HepG2 (cell line): Measurements from ENCODE around the gene ACTN3. TPM values are rescaled to one million over a fixed set of nuclear protein-coding genes. Genes with fewer than 3 reads are reported as not detected.
A peak's percentile ranks its signal among the peaks of the same experiment; 100 is the strongest.

ENCODE experiments used
- IKZF1 ChIP-seq: fragments of 450-650 bp; IDR thresholded peaks from 2 replicates; pipeline ENCODE4 v1.7.1; 2016
- ISL2 ChIP-seq: sonication (generic); formaldehyde crosslinking; IDR thresholded peaks from 2 replicates; pipeline ENCODE4 v1.5.0; 2020; ENCODE audit warnings: missing genetic modification reagents
- KAT8 ChIP-seq: IDR thresholded peaks from 2 replicates; pipeline ENCODE4 v1.6.1; 2016; ENCODE audit warnings: missing genetic modification reagents, missing compliant biosample characterization
- KDM1A ChIP-seq: IDR thresholded peaks from 2 replicates; pipeline ENCODE4 v1.6.1; 2016; ENCODE audit warnings: missing compliant biosample characterization
- KLF12 ChIP-seq: sonication (generic); formaldehyde crosslinking; IDR thresholded peaks from 2 replicates; pipeline ENCODE4 v1.4.0; 2020; ENCODE audit warnings: missing genetic modification reagents, borderline replicate concordance
- KLF9 ChIP-seq: IDR thresholded peaks from 2 replicates; pipeline ENCODE4 v1.6.1; 2016; ENCODE audit warnings: low read depth
- NFKB2 ChIP-seq: sonication (generic); formaldehyde crosslinking; IDR thresholded peaks from 2 replicates; pipeline ENCODE4 v1.4.0; 2020; ENCODE audit warnings: missing genetic modification reagents, borderline replicate concordance
- NR2C2 ChIP-seq: sonication (generic); formaldehyde crosslinking; IDR thresholded peaks from 2 replicates; pipeline ENCODE4 v1.4.0; 2020; ENCODE audit warnings: missing genetic modification reagents, mild to moderate bottlenecking, moderate library complexity, borderline replicate concordance
- POLR2G ChIP-seq: fragments of 200-400 bp; formaldehyde crosslinking; IDR thresholded peaks from 2 replicates; pipeline ENCODE4 v1.6.1; 2018; ENCODE audit warnings: mild to moderate bottlenecking, low read depth, low read length, moderate library complexity
- RBAK ChIP-seq: sonication (generic); formaldehyde crosslinking; IDR thresholded peaks from 2 replicates; pipeline ENCODE4 v1.5.1; 2020; ENCODE audit warnings: mild to moderate bottlenecking, missing genetic modification reagents
- RXRA ChIP-seq: sonication (generic); formaldehyde crosslinking; IDR thresholded peaks from 2 replicates; pipeline ENCODE4 v1.5.1; 2020; ENCODE audit warnings: missing genetic modification reagents
- SRF ChIP-seq: IDR thresholded peaks from 2 replicates; pipeline ENCODE4 v1.6.1; 2011; ENCODE audit warnings: mild to moderate bottlenecking, low read depth, low read length, moderate library complexity
- TAF1 ChIP-seq: sonication (generic); formaldehyde crosslinking; IDR thresholded peaks from 2 replicates; pipeline ENCODE4 v1.4.0; 2020; ENCODE audit warnings: missing genetic modification reagents
- TAF15 ChIP-seq: fragments of 200-400 bp; formaldehyde crosslinking; IDR thresholded peaks from one replicate; pipeline ENCODE4 v1.6.1; 2018; ENCODE audit warnings: mild to moderate bottlenecking, low read depth, low read length; ENCODE audit not compliant: poor library complexity, severe bottlenecking
- TEAD2 ChIP-seq: sonication (generic); formaldehyde crosslinking; IDR thresholded peaks from 2 replicates; pipeline ENCODE4 v1.9.0; 2021; ENCODE audit warnings: missing genetic modification reagents
- WIZ ChIP-seq: sonication (generic); formaldehyde crosslinking; IDR thresholded peaks from 2 replicates; pipeline ENCODE4 v1.5.1; 2020; ENCODE audit warnings: mild to moderate bottlenecking, missing genetic modification reagents
- XBP1 ChIP-seq: sonication (generic); formaldehyde crosslinking; IDR thresholded peaks from 2 replicates; pipeline ENCODE4 v1.5.0; 2020; ENCODE audit warnings: missing genetic modification reagents
- ZBTB42 ChIP-seq: sonication (generic); formaldehyde crosslinking; IDR thresholded peaks from 2 replicates; pipeline ENCODE4 v1.5.0; 2020; ENCODE audit warnings: mild to moderate bottlenecking, missing genetic modification reagents
- ZFP37 ChIP-seq: sonication (generic); formaldehyde crosslinking; IDR thresholded peaks from 2 replicates; pipeline ENCODE4 v1.4.0; 2020; ENCODE audit warnings: missing genetic modification reagents, borderline replicate concordance
- ZMAT3 ChIP-seq: sonication (generic); formaldehyde crosslinking; conservative IDR thresholded peaks from 2 replicates; pipeline ENCODE4 v1.7.0; 2021; ENCODE audit warnings: missing genetic modification reagents
- ZNF121 ChIP-seq: sonication (generic); formaldehyde crosslinking; IDR thresholded peaks from 2 replicates; pipeline ENCODE4 v1.5.0; 2020; ENCODE audit warnings: mild to moderate bottlenecking, missing genetic modification reagents
- ZNF205 ChIP-seq: IDR thresholded peaks from 2 replicates; pipeline ENCODE4 v1.6.1; 2018; ENCODE audit warnings: missing biosample characterization, missing genetic modification reagents
- ZNF253 ChIP-seq: sonication (generic); formaldehyde crosslinking; IDR thresholded peaks from 2 replicates; pipeline ENCODE4 v1.8.0; 2022; ENCODE audit warnings: mild to moderate bottlenecking, missing genetic modification reagents, borderline replicate concordance
- ZNF30 ChIP-seq: sonication (generic); formaldehyde crosslinking; IDR thresholded peaks from 2 replicates; pipeline ENCODE4 v1.5.0; 2020; ENCODE audit warnings: mild to moderate bottlenecking, missing genetic modification reagents
- ZNF33B ChIP-seq: sonication (generic); formaldehyde crosslinking; IDR thresholded peaks from 2 replicates; pipeline ENCODE4 v1.5.1; 2020; ENCODE audit warnings: mild to moderate bottlenecking, missing genetic modification reagents
- ZNF343 ChIP-seq: sonication (generic); formaldehyde crosslinking; IDR thresholded peaks from 2 replicates; pipeline ENCODE4 v1.4.0; 2020; ENCODE audit warnings: mild to moderate bottlenecking, missing genetic modification reagents
- ZNF382 ChIP-seq: sonication (generic); formaldehyde crosslinking; IDR thresholded peaks from 2 replicates; pipeline ENCODE4 v1.5.0; 2020; ENCODE audit warnings: missing genetic modification reagents, mild to moderate bottlenecking, borderline replicate concordance
- ZNF430 ChIP-seq: sonication (generic); formaldehyde crosslinking; IDR thresholded peaks from 2 replicates; pipeline ENCODE4 v1.9.0; 2021; ENCODE audit warnings: mild to moderate bottlenecking, missing genetic modification reagents
- ZNF460 ChIP-seq: sonication (generic); formaldehyde crosslinking; IDR thresholded peaks from 2 replicates; pipeline ENCODE4 v1.5.1; 2020; ENCODE audit warnings: missing genetic modification reagents, mild to moderate bottlenecking, borderline replicate concordance
- ZSCAN29 ChIP-seq: sonication (generic); formaldehyde crosslinking; conservative IDR thresholded peaks from 2 replicates; pipeline ENCODE4 v1.4.0; 2020; ENCODE audit warnings: mild to moderate bottlenecking, missing genetic modification reagents
- polyA plus RNA-seq, 8 experiments: library from polyadenylated mRNA; depleted of rRNA in 3 of 8; stranded (reverse) in 7 of 8; unstranded in 1 of 8; fragments of >200 nt; fragmentation: Illumina TruSeq in 4 of 8; extraction: Trizol in 4 of 8; gene quantifications; 2 replicates each; pipeline versions ENCODE4 v1.2.1 to v1.2.3, GENCODE V29; 2011 to 2016; ENCODE audit warnings: low read depth in 4 of 8, missing spikeins in 1 of 8, mixed read lengths in 1 of 8; ENCODE audit not compliant: insufficient read depth in 1 of 8
- total RNA-seq, 5 experiments: library from RNA; depleted of rRNA; stranded (reverse); fragments of >200 nt; fragmentation: Illumina TruSeq; extraction: Trizol; gene quantifications; 2 replicates each; pipeline ENCODE4 v1.2.3, GENCODE V29; 2016; ENCODE audit warnings: low read depth in 1 of 5
- TF ChIP-seq, protein P1 (sequence below): IDR thresholded peaks from 2 replicates; pipeline ENCODE4 v1.6.1; 2016; ENCODE audit warnings: mild to moderate bottlenecking
- TF ChIP-seq, protein P2 (sequence below): sonication (generic); formaldehyde crosslinking; IDR thresholded peaks from 2 replicates; pipeline ENCODE4 v1.8.1; 2022; ENCODE audit warnings: mild to moderate bottlenecking, missing genetic modification reagents

Gene ACTN3
- total and polyA plus RNA-seq, 2 of the 13 experiments (the other 11 are each of a cell fraction or from before 2014, with no cell fraction given), result 0.04 to 0.09 TPM

DNA sequence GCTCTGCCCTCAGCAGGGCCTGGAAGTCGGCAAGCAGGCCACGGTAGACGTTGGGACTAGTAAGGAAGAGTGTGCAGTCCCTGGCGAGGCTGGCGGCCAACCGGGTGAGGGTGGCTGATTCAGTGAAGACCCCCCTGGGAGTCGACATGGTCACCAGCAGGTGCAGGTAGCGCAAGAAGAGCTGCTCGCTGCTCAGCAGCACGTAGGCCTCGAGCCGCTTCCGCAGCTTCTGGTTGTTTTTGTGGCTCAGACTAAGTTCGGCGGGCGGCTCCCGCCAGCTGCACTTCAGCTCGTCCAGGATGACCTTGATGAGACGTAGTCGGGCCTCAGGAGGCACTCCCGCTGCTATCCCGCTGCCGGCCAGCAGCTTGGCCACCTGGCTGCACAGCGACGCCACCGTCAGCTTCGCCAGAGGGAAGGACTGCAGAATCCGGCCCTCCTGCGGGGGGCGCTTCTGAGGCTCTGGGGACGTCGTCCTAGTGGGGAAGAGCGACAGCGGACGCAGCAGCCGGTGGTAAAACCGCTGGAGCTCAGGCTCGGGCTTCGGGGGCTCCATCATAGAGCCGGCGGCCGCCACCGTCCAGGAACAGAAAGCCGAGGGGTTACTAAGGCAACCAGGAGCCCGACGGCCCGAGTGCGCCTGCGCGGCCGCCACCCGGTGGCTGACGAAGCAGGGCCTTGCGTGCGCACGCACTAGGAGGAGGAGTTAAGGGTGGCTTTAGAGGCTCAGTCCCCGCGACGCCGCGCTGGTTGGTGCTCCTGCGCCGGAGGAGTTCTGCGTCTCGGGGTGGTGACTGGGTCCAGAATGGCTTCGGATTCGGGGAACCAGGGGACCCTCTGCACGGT is 46.0 kb downstream of the ACTN3 start, which contains the start of the genes CCDC87 and CCS (continued):
- TF ChIP-seq TAF1, result peak; percentile 89
- TF ChIP-seq ZNF30, result no peak; the same call in 1 of the 2 replicates
- TF ChIP-seq ZMAT3, result 0 out of 2 replicates have a peak, but pooled peaks have one; percentile 14
- no peak for TF ChIP-seq TEAD2 (CRISPR knock-in tag)
- TF ChIP-seq ZNF460 (CRISPR knock-in tag), result peak; percentile 28; the same call in 1 of the 2 replicates
- TF ChIP-seq ZNF430, result peak; percentile 74; the same call in 1 of the 2 replicates
- peak; percentile 78 for TF ChIP-seq KAT8 (CRISPR knock-in tag)
- 0 out of 2 replicates have a peak, but pooled peaks have one; percentile 28 for TF ChIP-seq NFKB2 (CRISPR knock-in tag)
- peak; percentile 16 for TF ChIP-seq ZNF205 (CRISPR knock-in tag)
- peak; percentile 69; the same call in 1 of the 2 replicates for TF ChIP-seq KLF12 (CRISPR knock-in tag)
- TF ChIP-seq NR2C2, result no peak
- peak; percentile 48 for TF ChIP-seq ISL2
- TF ChIP-seq, protein P1, sequence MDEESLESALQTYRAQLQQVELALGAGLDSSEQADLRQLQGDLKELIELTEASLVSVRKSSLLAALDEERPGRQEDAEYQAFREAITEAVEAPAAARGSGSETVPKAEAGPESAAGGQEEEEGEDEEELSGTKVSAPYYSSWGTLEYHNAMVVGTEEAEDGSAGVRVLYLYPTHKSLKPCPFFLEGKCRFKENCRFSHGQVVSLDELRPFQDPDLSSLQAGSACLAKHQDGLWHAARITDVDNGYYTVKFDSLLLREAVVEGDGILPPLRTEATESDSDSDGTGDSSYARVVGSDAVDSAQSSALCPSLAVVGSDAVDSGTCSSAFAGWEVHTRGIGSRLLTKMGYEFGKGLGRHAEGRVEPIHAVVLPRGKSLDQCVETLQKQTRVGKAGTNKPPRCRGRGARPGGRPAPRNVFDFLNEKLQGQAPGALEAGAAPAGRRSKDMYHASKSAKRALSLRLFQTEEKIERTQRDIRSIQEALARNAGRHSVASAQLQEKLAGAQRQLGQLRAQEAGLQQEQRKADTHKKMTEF (CRISPR knock-in tag), result peak; percentile 88
- TF ChIP-seq ZSCAN29 (CRISPR knock-in tag), result no peak
- peak; percentile 95 for TF ChIP-seq POLR2G
- no peak for TF ChIP-seq ZNF382 (CRISPR knock-in tag)
- peak; percentile 87 for TF ChIP-seq ZNF343
- peak; percentile 95 for TF ChIP-seq ZFP37 (CRISPR knock-in tag)
- no peak for TF ChIP-seq IKZF1
- no peak for TF ChIP-seq WIZ (CRISPR knock-in tag)
- no peak for TF ChIP-seq SRF
- TF ChIP-seq ZNF33B, result 0 out of 2 replicates have a peak, but pooled peaks have one; percentile 82
- 0 out of 2 replicates have a peak, but pooled peaks have one; percentile 23 for TF ChIP-seq ZBTB42 (CRISPR knock-in tag)
- TF ChIP-seq ZNF253, result no peak
- no peak for TF ChIP-seq KDM1A
- TF ChIP-seq RXRA (CRISPR knock-in tag), result peak; percentile 63; the same call in 1 of the 2 replicates
- no peak for TF ChIP-seq RBAK (CRISPR knock-in tag)
- peak; percentile 69; the same call in 1 of the 2 replicates for TF ChIP-seq KLF9 (CRISPR knock-in tag)
- peak; percentile 67; the same call in 1 of the 2 replicates for TF ChIP-seq ZNF121 (CRISPR knock-in tag)
- no peak for TF ChIP-seq XBP1 (CRISPR knock-in tag)
- TF ChIP-seq, protein P2, sequence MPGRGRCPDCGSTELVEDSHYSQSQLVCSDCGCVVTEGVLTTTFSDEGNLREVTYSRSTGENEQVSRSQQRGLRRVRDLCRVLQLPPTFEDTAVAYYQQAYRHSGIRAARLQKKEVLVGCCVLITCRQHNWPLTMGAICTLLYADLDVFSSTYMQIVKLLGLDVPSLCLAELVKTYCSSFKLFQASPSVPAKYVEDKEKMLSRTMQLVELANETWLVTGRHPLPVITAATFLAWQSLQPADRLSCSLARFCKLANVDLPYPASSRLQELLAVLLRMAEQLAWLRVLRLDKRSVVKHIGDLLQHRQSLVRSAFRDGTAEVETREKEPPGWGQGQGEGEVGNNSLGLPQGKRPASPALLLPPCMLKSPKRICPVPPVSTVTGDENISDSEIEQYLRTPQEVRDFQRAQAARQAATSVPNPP (CRISPR knock-in tag), result no peak
- peak; percentile 36 for TF ChIP-seq TAF15
